ENCODE data around the gene GABBR2.
"Not testable (repeated sequence)": the region's sequence is repeated elsewhere in the genome, so short reads cannot be mapped to it uniquely, and the experiment has no call there.

GABBR2 gene

GRCh38 chr9:98660541-98660940, 48.2 kb downstream of the GABBR2 start:
- DNase-seq (ENCODE audit: low read depth), result no peak
- no peak for TF ChIP-seq CTCF (conservative IDR thresholded peaks at IDR 0.05; ENCODE audit: low read depth, low read length)

GRCh38 chr9:98658951-98659351, 49.8 kb downstream of the GABBR2 start:
- TF ChIP-seq CTCF (conservative IDR thresholded peaks at IDR 0.05; ENCODE audit: low read depth, low read length), result no peak
- peak; percentile 28 for DNase-seq (ENCODE audit: low read depth)
- no peak overlapping the region for H3K4me3 ChIP-seq (ENCODE audit: low read depth, low read length)

More at GRCh38 chr9:98660541-98660940, 48.2 kb downstream of the GABBR2 start:
- no peak overlapping the region for H3K4me3 ChIP-seq (ENCODE audit: low read depth, low read length)

GRCh38 chr9:98657897-98658296, 50.8 kb downstream of the GABBR2 start:
- TF ChIP-seq CTCF (conservative IDR thresholded peaks at IDR 0.05; ENCODE audit: low read depth, low read length), result no peak
- H3K4me3 ChIP-seq (ENCODE audit: low read depth, low read length), result no peak overlapping the region
- DNase-seq (ENCODE audit: low read depth), result no peak

- TF ChIP-seq CTCF (conservative IDR thresholded peaks at IDR 0.05; ENCODE audit: low read depth, low read length), result no peak
- no peak overlapping the region for H3K4me3 ChIP-seq (ENCODE audit: low read depth, low read length)
- DNase-seq (ENCODE audit: low read depth), result no peak
Measured at GRCh38 chr9:98656511-98656910, 52.2 kb downstream of the GABBR2 start.

- not testable (repeated sequence) for DNase-seq (ENCODE audit: low read depth); H3K4me3 ChIP-seq (ENCODE audit: low read depth, low read length)
Measured at GRCh38 chr9:98655428-98655827, 53.3 kb downstream of the GABBR2 start.

- DNase-seq (ENCODE audit: low read depth), result no peak
- TF ChIP-seq CTCF (conservative IDR thresholded peaks at IDR 0.05; ENCODE audit: low read depth, low read length), result no peak
Measured at GRCh38 chr9:98654247-98654646, 54.5 kb downstream of the GABBR2 start.

GRCh38 chr9:98652741-98653140, 56.0 kb downstream of the GABBR2 start:
- DNase-seq (ENCODE audit: low read depth), result no peak
- no peak for TF ChIP-seq CTCF (conservative IDR thresholded peaks at IDR 0.05; ENCODE audit: low read depth, low read length)

More at GRCh38 chr9:98654247-98654646, 54.5 kb downstream of the GABBR2 start:
- H3K4me3 ChIP-seq (ENCODE audit: low read depth, low read length), result no peak overlapping the region

GRCh38 chr9:98652302-98652701, 56.4 kb downstream of the GABBR2 start:
- no peak for DNase-seq (ENCODE audit: low read depth)
- H3K4me3 ChIP-seq (ENCODE audit: low read depth, low read length), result no peak overlapping the region
- TF ChIP-seq CTCF (conservative IDR thresholded peaks at IDR 0.05; ENCODE audit: low read depth, low read length), result no peak

More at GRCh38 chr9:98652741-98653140, 56.0 kb downstream of the GABBR2 start:
- no peak overlapping the region for H3K4me3 ChIP-seq (ENCODE audit: low read depth, low read length)
